ENCODE measurements around the gene CEP104. TPM values are rescaled to one million over a fixed set of nuclear protein-coding genes. Genes with fewer than 3 reads are reported as not detected.

The CEP104 gene
- total RNA-seq, 1 experiment from 2014 or later, result 34.5 TPM

DNA sequence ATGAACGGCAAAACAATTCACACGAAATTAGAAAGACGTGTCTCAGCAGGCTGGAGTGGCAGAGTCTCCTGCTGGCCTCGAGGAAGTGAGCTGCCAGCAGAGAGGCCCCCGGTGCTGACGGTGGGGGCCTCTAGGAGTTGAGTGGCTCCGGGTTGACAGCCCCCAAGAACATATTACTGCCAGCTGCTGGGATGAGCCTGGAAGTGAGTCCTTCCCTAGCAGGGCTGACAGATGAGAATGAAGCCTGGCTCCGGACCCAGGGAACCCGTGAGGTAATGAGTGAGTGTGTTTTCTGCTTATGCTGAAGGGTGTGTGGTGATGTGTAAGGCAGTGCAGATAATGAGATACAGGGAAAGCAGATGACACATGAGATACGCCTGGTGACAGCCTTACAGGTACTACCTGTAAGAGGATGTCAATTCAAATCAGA lies 37.2 kb downstream of the CEP104 start:
- H3K9me3 ChIP-seq (ENCODE audit: control insufficient read depth, low read depth, low read length), result no peaks in the 10 kb centered on the region
- no peak overlapping the region for H2BK20ac ChIP-seq (ENCODE audit: low read depth, low read length, poor library complexity, severe bottlenecking)
- H3K4me1 ChIP-seq (ENCODE audit: insufficient read depth, low read length), result no peaks in the 10 kb centered on the region
- no peak overlapping the region for H2BK120ac ChIP-seq (ENCODE audit: low read depth, low read length, poor library complexity, severe bottlenecking)
- H3K27me3 ChIP-seq (ENCODE audit: insufficient read depth, low read length), result no peaks in the 10 kb centered on the region
- no peak overlapping the region for H3K23ac ChIP-seq (ENCODE audit: insufficient read length, low read depth, low read length)
- H4K5ac ChIP-seq (ENCODE audit: insufficient read length, low read depth, low read length), result no peak overlapping the region
- H4K91ac ChIP-seq (ENCODE audit: insufficient read length, low read depth, low read length), result no peak overlapping the region
- H2AK5ac ChIP-seq (ENCODE audit: insufficient read length, low read length), result no peak overlapping the region
- no peak overlapping the region for H3K56ac ChIP-seq (ENCODE audit: insufficient read length, low read depth, low read length)
- H3K4ac ChIP-seq (ENCODE audit: low read depth, low read length), result no peak overlapping the region
- H3K4me1 Mint-ChIP-seq, result 0 out of 4 replicates have a peak, but pooled peaks cover 0 to 2% of the 10 kb centered on the region in 2 experiments
- no peaks in the 10 kb centered on the region; the same call in 1 of the 2 replicates for H3K27me3 Mint-ChIP-seq (ENCODE audit: low read depth)
- no peak overlapping the region for H3K4me2 ChIP-seq (ENCODE audit: insufficient read depth, insufficient read length, low read length)
- no peak overlapping the region for H2AFZ ChIP-seq (ENCODE audit: low read length)
- H3K18ac ChIP-seq (ENCODE audit: insufficient read length, low read depth, low read length), result no peak overlapping the region
- H2BK12ac ChIP-seq (ENCODE audit: insufficient read length, low read depth, low read length), result no peak overlapping the region
- no peak overlapping the region for H4K8ac ChIP-seq (replicated peaks; ENCODE audit: insufficient read length, low read depth, low read length)
- H3K27ac ChIP-seq (ENCODE audit: insufficient read length, low read depth, low read length), result no peak overlapping the region
- H3K36me3 Mint-ChIP-seq (ENCODE audit: insufficient read depth in 1 of 3, low read depth in 3 of 3), result peaks cover 4 to 31% (median 11%) of the 10 kb centered on the region in 3 experiments; a peak in 6 of 7 replicates
- H2BK5ac ChIP-seq (ENCODE audit: insufficient read length, low read length), result no peak overlapping the region
- no peak for DNase-seq
- TF ChIP-seq, protein P1, sequence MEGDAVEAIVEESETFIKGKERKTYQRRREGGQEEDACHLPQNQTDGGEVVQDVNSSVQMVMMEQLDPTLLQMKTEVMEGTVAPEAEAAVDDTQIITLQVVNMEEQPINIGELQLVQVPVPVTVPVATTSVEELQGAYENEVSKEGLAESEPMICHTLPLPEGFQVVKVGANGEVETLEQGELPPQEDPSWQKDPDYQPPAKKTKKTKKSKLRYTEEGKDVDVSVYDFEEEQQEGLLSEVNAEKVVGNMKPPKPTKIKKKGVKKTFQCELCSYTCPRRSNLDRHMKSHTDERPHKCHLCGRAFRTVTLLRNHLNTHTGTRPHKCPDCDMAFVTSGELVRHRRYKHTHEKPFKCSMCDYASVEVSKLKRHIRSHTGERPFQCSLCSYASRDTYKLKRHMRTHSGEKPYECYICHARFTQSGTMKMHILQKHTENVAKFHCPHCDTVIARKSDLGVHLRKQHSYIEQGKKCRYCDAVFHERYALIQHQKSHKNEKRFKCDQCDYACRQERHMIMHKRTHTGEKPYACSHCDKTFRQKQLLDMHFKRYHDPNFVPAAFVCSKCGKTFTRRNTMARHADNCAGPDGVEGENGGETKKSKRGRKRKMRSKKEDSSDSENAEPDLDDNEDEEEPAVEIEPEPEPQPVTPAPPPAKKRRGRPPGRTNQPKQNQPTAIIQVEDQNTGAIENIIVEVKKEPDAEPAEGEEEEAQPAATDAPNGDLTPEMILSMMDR (conservative IDR thresholded peaks at IDR 0.05), result no peak
- no peak overlapping the region for H3T11ph ChIP-seq (ENCODE audit: low read length)
- no peaks in the 10 kb centered on the region for H3K79me2 ChIP-seq (ENCODE audit: insufficient read depth, low read length)
- no peaks in the 10 kb centered on the region for H3K79me1 ChIP-seq (ENCODE audit: insufficient read depth, low read depth, low read length, poor library complexity, severe bottlenecking)
- no peak overlapping the region for H3K14ac ChIP-seq (ENCODE audit: insufficient read depth, low read length)
- H3K23me2 ChIP-seq (ENCODE audit: insufficient read length, low read depth, low read length, poor library complexity, severe bottlenecking), result no peaks in the 10 kb centered on the region
- H3K4me3 Mint-ChIP-seq, result no peak overlapping the region
- no peaks in the 10 kb centered on the region for H4K20me1 ChIP-seq (ENCODE audit: control insufficient read depth, insufficient read depth, insufficient read length)
- no peak overlapping the region for H3K9ac ChIP-seq (ENCODE audit: extremely low read depth, insufficient read length, low read length)
- no peak overlapping the region for H3K27ac Mint-ChIP-seq
- H3K9me3 Mint-ChIP-seq, result no peaks in the 10 kb centered on the region
- no CpG with 5 or more reads among the region's 10 CpGs for WGBS (ENCODE audit: extremely low coverage, insufficient read length, low lambda C conversion rate)
- no peak overlapping the region for H2BK15ac ChIP-seq (ENCODE audit: low read depth, low read length)

Data from H9 (cell line).